Activated T-helper 1 cell treated with anti-CD3 and anti-CD28 coated beads, Interleukin-12 subunit alpha, Interleukin-12 subunit beta, Interleukin-2, Interleukin-4 antibody, amounts not matched to agents 30 ng/mL and 10 ng/mL and 1 ng/mL, durations not matched to agents 14 hours and 24 hours and 36 hours (primary cell): Measurements from ENCODE around the gene KRT16. TPM values are rescaled to one million over a fixed set of nuclear protein-coding genes. Genes with fewer than 3 reads are reported as not detected.

ENCODE experiments used
- DNase-seq: peaks from one replicate; pipeline ENCODE4 v3.0.0; 2021; ENCODE audit warnings: low spot score
- H3K27ac Mint-ChIP-seq: one replicate; pipeline ENCODE4 v1.8.0; 2021; ENCODE audit warnings: mild to moderate bottlenecking, mixed read lengths
- H3K27me3 Mint-ChIP-seq: one replicate; pipeline ENCODE4 v1.8.0; 2022; ENCODE audit warnings: mild to moderate bottlenecking, moderate library complexity, mixed read lengths; ENCODE audit not compliant: insufficient read depth
- H3K36me3 Mint-ChIP-seq: one replicate; pipeline ENCODE4 v1.8.0; 2021; ENCODE audit warnings: low read depth, mixed read lengths
- H3K4me1 Mint-ChIP-seq: one replicate; pipeline ENCODE4 v1.8.0; 2021; ENCODE audit warnings: low read depth, mixed read lengths
- H3K4me3 Mint-ChIP-seq: one replicate; pipeline ENCODE4 v1.8.0; 2021; ENCODE audit warnings: mild to moderate bottlenecking, moderate library complexity, mixed read lengths
- H3K9me3 Mint-ChIP-seq: one replicate; pipeline ENCODE4 v1.8.0; 2021; ENCODE audit warnings: mixed read lengths
- intact Hi-C: fragments of 100-400 bp; cut with micrococcal nuclease; formaldehyde crosslinking; loops from one replicate; pipeline ENCODE4 v1.15.1; 2024
- total RNA-seq: library from RNA; stranded (reverse); gene quantifications from 2 replicates; pipeline ENCODE4 v1.2.3, GENCODE V29; 2022

Gene KRT16
- total RNA-seq, 1 donor from 2014 or later = not detected

- no peaks in the 10 kb centered on the region for H3K36me3 Mint-ChIP-seq
- H3K9me3 Mint-ChIP-seq = no peaks in the 10 kb centered on the region
- H3K4me1 Mint-ChIP-seq = no peaks in the 10 kb centered on the region
- no peak overlapping the region for H3K4me3 Mint-ChIP-seq
- intact Hi-C loops = no loop called here
- H3K27ac Mint-ChIP-seq = no peak overlapping the region
- H3K27me3 Mint-ChIP-seq = no peaks in the 10 kb centered on the region
- DNase-seq = no peak
Measured at GRCh38 chr17:41638941-41639340, 26.4 kb upstream of the KRT16 start.

- intact Hi-C loops = no loop called here
- DNase-seq = no peak
- no peak overlapping the region for H3K27ac Mint-ChIP-seq
- H3K4me1 Mint-ChIP-seq = no peaks in the 10 kb centered on the region
- no peaks in the 10 kb centered on the region for H3K9me3 Mint-ChIP-seq
- H3K4me3 Mint-ChIP-seq = no peak overlapping the region
- H3K36me3 Mint-ChIP-seq = no peaks in the 10 kb centered on the region
- H3K27me3 Mint-ChIP-seq = no peaks in the 10 kb centered on the region
Measured at GRCh38 chr17:41638194-41638593, 25.6 kb upstream of the KRT16 start.

- H3K36me3 Mint-ChIP-seq = no peaks in the 10 kb centered on the region
- intact Hi-C loops = no loop called here
Measured at GRCh38 chr17:41636652-41637051, 24.1 kb upstream of the KRT16 start.

GRCh38 chr17:41635121-41636097 is 22.8 kb upstream of the KRT16 start:
- H3K4me3 Mint-ChIP-seq = no peak overlapping the region
- H3K27me3 Mint-ChIP-seq = no peaks in the 10 kb centered on the region

More at GRCh38 chr17:41636652-41637051, 24.1 kb upstream of the KRT16 start:
- H3K27me3 Mint-ChIP-seq = no peaks in the 10 kb centered on the region
- H3K4me3 Mint-ChIP-seq = no peak overlapping the region
- no peak overlapping the region for H3K27ac Mint-ChIP-seq
- H3K4me1 Mint-ChIP-seq = no peaks in the 10 kb centered on the region
- DNase-seq = no peak
- H3K9me3 Mint-ChIP-seq = no peaks in the 10 kb centered on the region

GRCh38 chr17:41634639-41635038 is 22.1 kb upstream of the KRT16 start:
- H3K27me3 Mint-ChIP-seq = no peaks in the 10 kb centered on the region
- no peak overlapping the region for H3K27ac Mint-ChIP-seq
- H3K4me1 Mint-ChIP-seq = no peaks in the 10 kb centered on the region
- intact Hi-C loops = no loop called here
- H3K4me3 Mint-ChIP-seq = no peak overlapping the region
- no peaks in the 10 kb centered on the region for H3K36me3 Mint-ChIP-seq
- H3K9me3 Mint-ChIP-seq = no peaks in the 10 kb centered on the region
- DNase-seq = no peak

More at GRCh38 chr17:41635121-41636097, 22.8 kb upstream of the KRT16 start:
- no peak overlapping the region for H3K27ac Mint-ChIP-seq
- no peaks in the 10 kb centered on the region for H3K36me3 Mint-ChIP-seq
- intact Hi-C loops = no loop called here
- no peaks in the 10 kb centered on the region for H3K4me1 Mint-ChIP-seq
- no peaks in the 10 kb centered on the region for H3K9me3 Mint-ChIP-seq
- no peak for DNase-seq

- intact Hi-C loops = no loop called here
- no peak overlapping the region for H3K4me3 Mint-ChIP-seq
- no peak overlapping the region for H3K27ac Mint-ChIP-seq
Measured at GRCh38 chr17:41633556-41634199, 21.1 kb upstream of the KRT16 start.

GRCh38 chr17:41632482-41633105 is 20.0 kb upstream of the KRT16 start:
- no peaks in the 10 kb centered on the region for H3K27me3 Mint-ChIP-seq
- no peak overlapping the region for H3K4me3 Mint-ChIP-seq
- no peak for DNase-seq
- H3K9me3 Mint-ChIP-seq = no peaks in the 10 kb centered on the region
- no peaks in the 10 kb centered on the region for H3K36me3 Mint-ChIP-seq
- H3K4me1 Mint-ChIP-seq = no peaks in the 10 kb centered on the region
- H3K27ac Mint-ChIP-seq = no peak overlapping the region
- intact Hi-C loops = no loop called here

More at GRCh38 chr17:41633556-41634199, 21.1 kb upstream of the KRT16 start:
- no peaks in the 10 kb centered on the region for H3K9me3 Mint-ChIP-seq
- no peaks in the 10 kb centered on the region for H3K27me3 Mint-ChIP-seq
- H3K4me1 Mint-ChIP-seq = no peaks in the 10 kb centered on the region
- no peaks in the 10 kb centered on the region for H3K36me3 Mint-ChIP-seq
- DNase-seq = no peak

GRCh38 chr17:41631898-41632285 is 19.3 kb upstream of the KRT16 start:
- intact Hi-C loops = no loop called here
- no peak overlapping the region for H3K27ac Mint-ChIP-seq
- no peak for DNase-seq
- no peaks in the 10 kb centered on the region for H3K36me3 Mint-ChIP-seq
- no peak overlapping the region for H3K4me3 Mint-ChIP-seq
- H3K9me3 Mint-ChIP-seq = no peaks in the 10 kb centered on the region
- no peaks in the 10 kb centered on the region for H3K4me1 Mint-ChIP-seq
- H3K27me3 Mint-ChIP-seq = no peaks in the 10 kb centered on the region

- no peak for DNase-seq
- no peaks in the 10 kb centered on the region for H3K27me3 Mint-ChIP-seq
- H3K27ac Mint-ChIP-seq = no peak overlapping the region
- intact Hi-C loops = no loop called here
- no peaks in the 10 kb centered on the region for H3K36me3 Mint-ChIP-seq
- H3K9me3 Mint-ChIP-seq = no peaks in the 10 kb centered on the region
- no peaks in the 10 kb centered on the region for H3K4me1 Mint-ChIP-seq
- no peak overlapping the region for H3K4me3 Mint-ChIP-seq
Measured at GRCh38 chr17:41631025-41631897, 18.7 kb upstream of the KRT16 start.

- intact Hi-C loops = no loop called here
- no peak for DNase-seq
- H3K4me1 Mint-ChIP-seq = no peaks in the 10 kb centered on the region
- no peak overlapping the region for H3K27ac Mint-ChIP-seq
- H3K36me3 Mint-ChIP-seq = no peaks in the 10 kb centered on the region
- no peaks in the 10 kb centered on the region for H3K27me3 Mint-ChIP-seq
- no peaks in the 10 kb centered on the region for H3K9me3 Mint-ChIP-seq
- H3K4me3 Mint-ChIP-seq = no peak overlapping the region
Measured at GRCh38 chr17:41629826-41630670, 17.5 kb upstream of the KRT16 start.

- Mint-ChIP-seq H3K9me3 (no peaks in the 10 kb centered on the region), H3K27me3 (no peaks in the 10 kb centered on the region), H3K36me3 (no peaks in the 10 kb centered on the region), H3K4me1 (no peaks in the 10 kb centered on the region), H3K4me3 (no peak overlapping the region), H3K27ac (no peak overlapping the region)
- intact Hi-C loops = no loop called here
- DNase-seq = no peak
Measured at GRCh38 chr17:41629316-41629715, 16.7 kb upstream of the KRT16 start.
